K562 (cell line): ENCODE data around the gene CCDC117. TPM values are rescaled to one million over a fixed set of nuclear protein-coding genes. Genes with fewer than 3 reads are reported as not detected.

Source experiments
- BRD9 ChIP-seq: fragments of 450-650 bp; IDR thresholded peaks from 2 replicates; pipeline ENCODE4 v1.6.1; 2018; ENCODE audit warnings: low read depth; ENCODE audit not compliant: partially characterized antibody
- CBFB ChIP-seq: sonication (generic); formaldehyde crosslinking; IDR thresholded peaks from 2 replicates; pipeline ENCODE4 v1.4.0; 2020; ENCODE audit warnings: mild to moderate bottlenecking, missing genetic modification reagents
- CBX3 ChIP-seq, 2 experiments: IDR thresholded peaks; 1 replicate in 1 of 2; 2 replicates in 1 of 2; pipeline ENCODE4 v1.6.1; 2012; ENCODE audit warnings: inconsistent platforms in 2 of 2, low read length in 2 of 2, borderline replicate concordance in 1 of 2, control low read depth in 1 of 2
- CREM ChIP-seq: IDR thresholded peaks from 2 replicates; pipeline ENCODE4 v1.6.1; 2014; ENCODE audit warnings: antibody characterized with exemption, low read depth
- DMBX1 ChIP-seq: fragments of 250-450 bp; sonication (Bioruptor Pico); IDR thresholded peaks from 2 replicates; pipeline ENCODE4 v1.8.0; 2022; ENCODE audit warnings: inconsistent platforms, mild to moderate bottlenecking, moderate library complexity, borderline replicate concordance
- DPF2 ChIP-seq: fragments of 450-650 bp; IDR thresholded peaks from 2 replicates; pipeline ENCODE4 v1.6.1; 2016
- KDM5B ChIP-seq: fragments of 200-600 bp; sonication (generic); IDR thresholded peaks from 2 replicates; pipeline ENCODE4 v1.6.1; 2012; ENCODE audit warnings: low read depth, mild to moderate bottlenecking, moderate library complexity, low read length, control low read depth, inconsistent platforms; ENCODE audit not compliant: insufficient replicate concordance
- KHSRP ChIP-seq: fragments of 450-650 bp; IDR thresholded peaks from 2 replicates; pipeline ENCODE4 v1.6.1; 2017
- KLF6 ChIP-seq: fragments of 250-450 bp; sonication (Bioruptor Pico); IDR thresholded peaks from 2 replicates; pipeline ENCODE4 v1.4.0; 2020; ENCODE audit warnings: mild to moderate bottlenecking, moderate library complexity, borderline replicate concordance
- LCOR ChIP-seq: sonication (generic); formaldehyde crosslinking; IDR thresholded peaks from 2 replicates; pipeline ENCODE4 v1.8.0; 2022; ENCODE audit warnings: mild to moderate bottlenecking, missing genetic modification reagents
- MAFF ChIP-seq: IDR thresholded peaks from 2 replicates; pipeline ENCODE4 v1.6.1; 2012; ENCODE audit warnings: low read length, improper control_type of control experiment
- MCM5 ChIP-seq: fragments of 450-650 bp; IDR thresholded peaks from 2 replicates; pipeline ENCODE4 v1.6.1; 2016; ENCODE audit warnings: low read depth
- NFIC ChIP-seq: fragments of 450-650 bp; IDR thresholded peaks from 2 replicates; pipeline ENCODE4 v1.6.1; 2017; ENCODE audit warnings: mild to moderate bottlenecking, inconsistent platforms
- POU5F1 ChIP-seq: fragments of 150-350 bp; IDR thresholded peaks from 2 replicates; pipeline ENCODE4 v1.6.1; 2014; ENCODE audit warnings: borderline replicate concordance, low read length, low read depth, mild to moderate bottlenecking; ENCODE audit not compliant: partially characterized antibody
- PYGO2 ChIP-seq: fragments of 450-650 bp; IDR thresholded peaks from 2 replicates; pipeline ENCODE4 v1.6.1; 2016; ENCODE audit warnings: mild to moderate bottlenecking, missing genetic modification characterization, moderate library complexity, missing compliant biosample characterization
- RBFOX2 ChIP-seq: fragments of 200-400 bp; formaldehyde crosslinking; IDR thresholded peaks from 2 replicates; pipeline ENCODE4 v1.6.1; 2017; ENCODE audit warnings: low read depth, mild to moderate bottlenecking, low read length, moderate library complexity
- RBM25 ChIP-seq: fragments of 200-400 bp; formaldehyde crosslinking; IDR thresholded peaks from 2 replicates; pipeline ENCODE4 v1.6.1; 2018; ENCODE audit warnings: low read length, low read depth, moderate library complexity; ENCODE audit not compliant: severe bottlenecking
- RCOR1 ChIP-seq, 2 experiments: IDR thresholded peaks; 2 replicates each; pipeline ENCODE4 v1.6.1; 2012; ENCODE audit warnings: low read depth in 2 of 2, low read length in 2 of 2, borderline replicate concordance in 1 of 2, improper control_type of control experiment in 1 of 2
- XRCC5 ChIP-seq: fragments of 200-400 bp; formaldehyde crosslinking; IDR thresholded peaks from 2 replicates; pipeline ENCODE4 v1.6.1; 2017; ENCODE audit warnings: low read depth, mild to moderate bottlenecking, low read length
- ZNF121 ChIP-seq: sonication (generic); formaldehyde crosslinking; conservative IDR thresholded peaks from 2 replicates; pipeline ENCODE4 v1.8.0; 2022; ENCODE audit warnings: missing genetic modification reagents
- ZNF316 ChIP-seq: fragments of 450-650 bp; IDR thresholded peaks from 2 replicates; pipeline ENCODE4 v1.6.1; 2016
- ZNF644 ChIP-seq: fragments of 200-800 bp; sonication (Bioruptor generic); IDR thresholded peaks from 2 replicates; pipeline ENCODE4 v1.6.1; 2016; ENCODE audit warnings: low read depth, missing genetic modification characterization, missing compliant biosample characterization
- ZNF695 ChIP-seq: fragments of 450-650 bp; formaldehyde crosslinking; IDR thresholded peaks from 2 replicates; pipeline ENCODE4 v1.4.0; 2020; ENCODE audit warnings: mild to moderate bottlenecking, moderate library complexity
- ZNF766 ChIP-seq: fragments of 200-800 bp; sonication (Bioruptor generic); conservative IDR thresholded peaks from 2 replicates; pipeline ENCODE4 v1.6.1; 2016; ENCODE audit warnings: missing genetic modification characterization, missing compliant biosample characterization
- ZNF785 ChIP-seq: fragments of 250-450 bp; sonication (Bioruptor Pico); IDR thresholded peaks from 2 replicates; pipeline ENCODE4 v1.4.0; 2020; ENCODE audit warnings: mild to moderate bottlenecking
- polyA plus RNA-seq, 8 experiments: library from polyadenylated mRNA; depleted of rRNA in 4 of 8; stranded (reverse) in 5 of 8; unstranded in 3 of 8; fragments of >200 nt; fragmentation: Nextera tagmentation in 2 of 8; fragmentation: Illumina TruSeq in 1 of 8; extraction: Ambion mirVana in 2 of 8; extraction: Trizol in 1 of 8; gene quantifications; 2 replicates each; pipeline versions ENCODE4 v1.2.1 to v1.2.3, GENCODE V29; 2011 to 2014; ENCODE audit warnings: inconsistent platforms in 1 of 8, missing spikeins in 1 of 8
- total RNA-seq, 7 experiments: library from RNA; depleted of rRNA in 6 of 7; stranded (reverse); fragments of >200 nt in 6 of 7; fragmentation: Illumina TruSeq in 2 of 7; extraction: Trizol in 2 of 7; gene quantifications; 2 replicates each; pipeline versions ENCODE4 v1.2.1 to v1.2.3, GENCODE V29; 2011 to 2021; ENCODE audit warnings: low replicate concordance in 1 of 7
- TF ChIP-seq, protein P1 (sequence below): fragments of 250-450 bp; sonication (Bioruptor Pico); IDR thresholded peaks from 2 replicates; pipeline ENCODE4 v1.5.0; 2020; ENCODE audit warnings: mild to moderate bottlenecking
- TF ChIP-seq, protein P2 (sequence below): fragments of 250-450 bp; sonication (Bioruptor Pico); IDR thresholded peaks from 2 replicates; pipeline ENCODE4 v1.8.0; 2022; ENCODE audit warnings: moderate library complexity, mild to moderate bottlenecking, inconsistent platforms

Gene CCDC117
- total and polyA plus RNA-seq, 9 of the 15 experiments (the other 6 are each of a cell fraction or from before 2014, with no cell fraction given): 5.7 to 23.3 (median 15.8) TPM

DNA sequence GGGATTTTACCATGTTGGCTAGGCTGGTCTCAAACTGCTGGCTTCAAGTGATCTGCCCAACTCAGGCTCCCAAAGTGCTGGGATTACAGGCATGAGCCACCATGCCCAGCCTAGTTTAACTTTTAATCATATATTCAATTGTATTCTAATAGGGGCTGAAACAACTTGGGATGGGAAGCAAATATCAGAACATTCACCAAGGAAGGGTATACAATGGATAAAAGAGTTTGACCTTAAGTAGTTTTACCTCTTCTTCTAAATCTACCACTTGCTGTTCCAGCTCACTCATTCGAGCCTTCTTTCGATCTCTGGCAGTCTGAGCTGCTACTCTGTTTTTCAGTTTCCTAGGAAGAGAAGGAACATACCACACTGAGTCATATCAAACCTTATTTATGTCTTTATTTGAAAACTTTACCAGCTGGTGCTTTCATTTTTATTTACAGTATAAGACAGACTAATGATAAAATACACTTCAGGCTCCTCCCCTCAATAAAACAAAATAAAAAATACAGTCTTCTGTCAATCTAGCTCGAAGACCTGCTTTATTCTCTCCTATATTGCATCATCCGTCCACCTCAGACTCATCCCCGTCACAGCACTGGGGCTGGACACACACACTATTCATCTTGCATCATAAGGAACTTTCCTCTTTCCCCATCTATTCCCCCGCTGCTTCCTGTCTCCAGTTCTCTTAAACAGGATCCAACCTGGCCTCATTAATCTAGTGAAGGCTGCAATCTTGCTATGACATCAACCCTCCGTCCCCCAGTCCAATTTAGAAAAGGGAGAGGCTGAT lies 26.5 kb downstream of the CCDC117 start (continued):
- TF ChIP-seq ZNF644 (tag): no peak
- TF ChIP-seq, protein P1, sequence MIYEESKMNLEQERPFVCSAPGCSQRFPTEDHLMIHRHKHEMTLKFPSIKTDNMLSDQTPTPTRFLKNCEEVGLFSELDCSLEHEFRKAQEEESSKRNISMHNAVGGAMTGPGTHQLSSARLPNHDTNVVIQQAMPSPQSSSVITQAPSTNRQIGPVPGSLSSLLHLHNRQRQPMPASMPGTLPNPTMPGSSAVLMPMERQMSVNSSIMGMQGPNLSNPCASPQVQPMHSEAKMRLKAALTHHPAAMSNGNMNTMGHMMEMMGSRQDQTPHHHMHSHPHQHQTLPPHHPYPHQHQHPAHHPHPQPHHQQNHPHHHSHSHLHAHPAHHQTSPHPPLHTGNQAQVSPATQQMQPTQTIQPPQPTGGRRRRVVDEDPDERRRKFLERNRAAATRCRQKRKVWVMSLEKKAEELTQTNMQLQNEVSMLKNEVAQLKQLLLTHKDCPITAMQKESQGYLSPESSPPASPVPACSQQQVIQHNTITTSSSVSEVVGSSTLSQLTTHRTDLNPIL (CRISPR knock-in tag): no peak
- no peak for TF ChIP-seq ZNF766
- peak; percentile 41; the same call in 1 of the 2 replicates for TF ChIP-seq RBFOX2
- no peak for TF ChIP-seq ZNF316
- no peak for TF ChIP-seq NFIC
- peak; percentile 41; the same call in 1 of the 2 replicates for TF ChIP-seq KLF6 (CRISPR knock-in tag)
- no peak for TF ChIP-seq LCOR (CRISPR knock-in tag)
- no peak for TF ChIP-seq DPF2
- no peak for TF ChIP-seq ZNF695 (CRISPR knock-in tag)
- TF ChIP-seq KHSRP: no peak
- no peak for TF ChIP-seq ZNF785 (CRISPR knock-in tag)
- no peak for TF ChIP-seq CBX3 (IDR thresholded peaks at IDR 0.05; ENCODE audit: borderline replicate concordance in 1 of 2, low read length in 2 of 2)
- no peak for TF ChIP-seq ZNF121 (CRISPR knock-in tag)
- no peak for TF ChIP-seq PYGO2 (tag)
- TF ChIP-seq DMBX1 (CRISPR knock-in tag): no peak
- TF ChIP-seq MCM5: no peak
- no peak for TF ChIP-seq XRCC5
- TF ChIP-seq CBFB: no peak
- TF ChIP-seq MAFF: no peak
- peak; percentile 31 for TF ChIP-seq BRD9
- TF ChIP-seq, protein P2, sequence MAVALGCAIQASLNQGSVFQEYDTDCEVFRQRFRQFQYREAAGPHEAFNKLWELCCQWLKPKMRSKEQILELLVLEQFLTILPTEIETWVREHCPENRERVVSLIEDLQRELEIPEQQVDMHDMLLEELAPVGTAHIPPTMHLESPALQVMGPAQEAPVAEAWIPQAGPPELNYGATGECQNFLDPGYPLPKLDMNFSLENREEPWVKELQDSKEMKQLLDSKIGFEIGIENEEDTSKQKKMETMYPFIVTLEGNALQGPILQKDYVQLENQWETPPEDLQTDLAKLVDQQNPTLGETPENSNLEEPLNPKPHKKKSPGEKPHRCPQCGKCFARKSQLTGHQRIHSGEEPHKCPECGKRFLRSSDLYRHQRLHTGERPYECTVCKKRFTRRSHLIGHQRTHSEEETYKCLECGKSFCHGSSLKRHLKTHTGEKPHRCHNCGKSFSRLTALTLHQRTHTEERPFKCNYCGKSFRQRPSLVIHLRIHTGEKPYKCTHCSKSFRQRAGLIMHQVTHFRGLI (CRISPR knock-in tag): no peak
- TF ChIP-seq CREM: peak; percentile 63
- TF ChIP-seq KDM5B: peak; percentile 22
- TF ChIP-seq POU5F1: no peak
- no peak for TF ChIP-seq RBM25
- no peak for TF ChIP-seq RCOR1 (IDR thresholded peaks at IDR 0.05; ENCODE audit: borderline replicate concordance in 1 of 2, low read depth in 2 of 2, low read length in 2 of 2)
